Brain microvascular endothelial cell (primary cell): ENCODE data around the gene COQ5.
"Not testable (repeated sequence)": the region's sequence is repeated elsewhere in the genome, so short reads cannot be mapped to it uniquely, and the experiment has no call there.

Source experiments
- DNase-seq: peaks from one replicate; pipeline ENCODE4 v3.0.0-alpha.2; 2020
- H3K27ac ChIP-seq: fragments of 250-450 bp; sonication (Bioruptor Pico); 2 replicates; pipeline ENCODE4 v1.5.1; 2020; ENCODE audit warnings: mild to moderate bottlenecking, moderate library complexity
- H3K27me3 ChIP-seq: fragments of 250-450 bp; sonication (Bioruptor Pico); replicated peaks from 2 replicates; pipeline ENCODE4 v1.5.1; 2020; ENCODE audit warnings: mild to moderate bottlenecking
- H3K36me3 ChIP-seq: fragments of 250-450 bp; sonication (Bioruptor Pico); replicated peaks from 2 replicates; pipeline ENCODE4 v1.5.1; 2020; ENCODE audit warnings: mild to moderate bottlenecking
- H3K4me3 ChIP-seq: 2 replicates; pipeline ENCODE4 v1.5.1; 2011; ENCODE audit warnings: low read depth, mild to moderate bottlenecking, control low read depth, low read length, moderate library complexity
- in situ Hi-C: cut with HindIII; loops from 2 replicates; pipeline ENCODE4 v1.10.0; 2017; ENCODE audit warnings: low sequenced_read_pairs, low pct_ligation_motif_present
- TF ChIP-seq, protein P1 (sequence below): IDR thresholded peaks from 2 replicates; pipeline ENCODE4 v1.5.1; 2011; ENCODE audit warnings: low read depth, mild to moderate bottlenecking, moderate library complexity, low read length, control low read depth, inconsistent platforms; ENCODE audit errors: missing control alignments

Gene COQ5

DNA sequence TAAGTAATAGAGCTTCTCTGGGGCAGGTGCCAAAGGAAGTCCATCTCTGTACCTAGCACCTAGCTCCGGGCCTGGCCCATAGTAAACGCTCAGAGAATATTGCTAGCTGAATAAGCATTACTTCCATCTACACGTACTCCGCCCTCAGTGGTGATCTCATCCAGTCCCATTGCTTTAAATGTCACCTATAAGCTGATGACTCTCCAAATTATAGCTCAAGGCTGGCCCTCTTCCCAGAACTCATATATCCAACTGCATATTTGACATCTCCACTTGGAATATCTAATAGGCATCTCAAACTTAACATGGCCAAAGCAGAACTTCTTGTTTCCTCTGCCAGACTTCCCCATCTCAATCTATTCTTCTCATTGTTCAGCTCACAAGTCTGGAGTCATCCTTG lies 39.9 kb downstream of the COQ5 start:
- TF ChIP-seq, protein P1, sequence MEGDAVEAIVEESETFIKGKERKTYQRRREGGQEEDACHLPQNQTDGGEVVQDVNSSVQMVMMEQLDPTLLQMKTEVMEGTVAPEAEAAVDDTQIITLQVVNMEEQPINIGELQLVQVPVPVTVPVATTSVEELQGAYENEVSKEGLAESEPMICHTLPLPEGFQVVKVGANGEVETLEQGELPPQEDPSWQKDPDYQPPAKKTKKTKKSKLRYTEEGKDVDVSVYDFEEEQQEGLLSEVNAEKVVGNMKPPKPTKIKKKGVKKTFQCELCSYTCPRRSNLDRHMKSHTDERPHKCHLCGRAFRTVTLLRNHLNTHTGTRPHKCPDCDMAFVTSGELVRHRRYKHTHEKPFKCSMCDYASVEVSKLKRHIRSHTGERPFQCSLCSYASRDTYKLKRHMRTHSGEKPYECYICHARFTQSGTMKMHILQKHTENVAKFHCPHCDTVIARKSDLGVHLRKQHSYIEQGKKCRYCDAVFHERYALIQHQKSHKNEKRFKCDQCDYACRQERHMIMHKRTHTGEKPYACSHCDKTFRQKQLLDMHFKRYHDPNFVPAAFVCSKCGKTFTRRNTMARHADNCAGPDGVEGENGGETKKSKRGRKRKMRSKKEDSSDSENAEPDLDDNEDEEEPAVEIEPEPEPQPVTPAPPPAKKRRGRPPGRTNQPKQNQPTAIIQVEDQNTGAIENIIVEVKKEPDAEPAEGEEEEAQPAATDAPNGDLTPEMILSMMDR = no peak
- no peaks in the 10 kb centered on the region for H3K27me3 ChIP-seq
- DNase-seq = no peak
- in situ Hi-C loops = no loop called here
- no peaks in the 10 kb centered on the region for H3K36me3 ChIP-seq
- no peak overlapping the region for H3K27ac ChIP-seq
- no peak overlapping the region for H3K4me3 ChIP-seq

DNA sequence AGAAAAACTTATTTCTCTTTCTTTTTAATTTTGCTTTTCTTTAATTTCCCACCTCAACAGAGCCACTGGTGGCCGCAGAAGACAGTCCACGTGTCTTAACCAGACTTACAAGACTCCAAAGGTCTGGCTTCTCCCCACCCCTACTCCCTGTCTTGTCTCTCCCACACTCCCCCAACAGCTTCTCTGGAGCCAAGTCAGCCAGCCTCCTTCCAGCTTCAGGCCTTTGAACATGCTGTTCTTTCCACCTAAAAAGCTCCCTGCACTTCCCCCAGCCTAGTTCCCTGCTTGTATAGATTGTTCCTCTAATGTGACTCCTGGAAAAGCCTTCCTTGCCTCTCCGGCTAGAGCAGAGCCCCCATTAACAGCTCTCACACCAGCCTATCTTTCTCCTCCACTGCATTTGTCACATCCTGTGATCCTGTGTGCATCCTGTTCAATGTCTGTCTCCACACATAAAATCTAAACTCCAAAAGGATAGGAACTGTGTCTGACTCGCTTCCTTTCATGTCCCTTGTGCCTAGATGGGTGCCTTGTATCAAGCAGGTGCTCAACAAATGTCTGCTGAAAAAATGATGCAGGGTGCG lies 40.8 kb downstream of the COQ5 start:
- TF ChIP-seq, protein P1 = no peak
- no peak overlapping the region for H3K4me3 ChIP-seq
- H3K27ac ChIP-seq = no peak overlapping the region
- in situ Hi-C loops = no loop called here
- H3K36me3 ChIP-seq = no peaks in the 10 kb centered on the region
- H3K27me3 ChIP-seq = no peaks in the 10 kb centered on the region
- no peak for DNase-seq

DNA sequence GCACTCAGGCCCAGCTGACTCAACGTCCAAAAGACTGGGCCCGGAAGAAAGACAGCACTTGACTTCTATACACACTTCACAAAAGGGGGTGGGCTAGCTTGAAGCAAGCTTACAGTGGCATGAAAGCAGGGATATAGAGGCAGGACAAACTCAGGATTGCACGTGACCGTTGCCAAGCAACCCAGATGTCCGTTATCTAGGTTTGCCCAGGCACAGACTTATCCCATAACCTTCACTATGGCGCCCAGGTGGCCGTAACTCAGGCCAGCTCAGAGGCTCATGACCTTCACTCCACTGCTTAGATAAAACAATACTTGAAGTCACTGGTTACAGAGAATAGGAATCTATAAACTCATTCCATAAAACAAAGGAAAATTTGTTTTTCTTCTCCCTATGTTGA lies 41.4 kb downstream of the COQ5 start:
- H3K27me3 ChIP-seq, in situ Hi-C loops, H3K36me3 ChIP-seq, H3K27ac ChIP-seq, DNase-seq, H3K4me3 ChIP-seq: not testable (repeated sequence)

DNA sequence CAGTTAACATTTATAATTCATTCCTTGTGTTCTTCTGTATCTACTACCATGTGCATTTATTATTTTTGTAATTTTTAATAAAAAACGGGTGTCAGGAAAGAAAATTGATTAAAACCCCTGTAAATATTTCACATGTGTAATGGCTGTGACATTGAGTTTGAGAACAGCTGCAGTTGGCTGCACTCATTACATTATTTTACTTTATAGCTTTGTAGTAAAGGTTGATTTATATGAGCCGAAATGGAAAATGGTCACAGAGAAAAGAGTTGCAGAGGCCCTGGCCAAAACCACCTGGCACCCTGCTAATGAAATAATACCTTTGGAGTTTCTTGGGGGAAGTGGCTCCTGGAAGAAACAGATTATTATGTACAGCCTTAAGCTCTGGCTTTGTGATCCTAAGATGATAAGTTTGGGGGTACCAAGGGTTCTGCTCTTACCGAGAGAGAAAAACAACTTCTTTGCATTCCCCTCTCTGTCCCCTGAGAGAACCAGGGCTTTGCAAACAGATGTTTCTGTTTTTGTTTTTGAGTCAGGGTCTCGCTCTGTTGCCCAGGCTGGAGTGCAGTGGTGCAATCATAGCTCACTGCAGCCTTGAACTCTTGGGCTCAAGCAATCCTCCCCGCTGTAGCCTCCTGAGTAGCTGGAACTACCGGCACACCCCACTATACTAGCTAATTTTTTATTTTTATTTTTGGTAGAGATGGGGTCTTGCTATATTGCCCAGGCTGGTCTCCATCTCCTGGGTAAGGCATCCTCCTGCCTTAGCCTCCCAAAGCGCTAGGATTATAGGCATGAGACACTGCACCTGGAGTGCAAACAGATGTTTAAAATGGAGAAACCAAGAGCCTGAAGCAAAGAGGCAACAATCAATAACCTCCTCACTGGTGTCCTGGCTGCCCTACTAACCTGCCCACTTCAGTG lies 42.7 kb downstream of the COQ5 start:
- TF ChIP-seq, protein P1 = no peak
- H3K27me3 ChIP-seq = no peaks in the 10 kb centered on the region

DNA sequence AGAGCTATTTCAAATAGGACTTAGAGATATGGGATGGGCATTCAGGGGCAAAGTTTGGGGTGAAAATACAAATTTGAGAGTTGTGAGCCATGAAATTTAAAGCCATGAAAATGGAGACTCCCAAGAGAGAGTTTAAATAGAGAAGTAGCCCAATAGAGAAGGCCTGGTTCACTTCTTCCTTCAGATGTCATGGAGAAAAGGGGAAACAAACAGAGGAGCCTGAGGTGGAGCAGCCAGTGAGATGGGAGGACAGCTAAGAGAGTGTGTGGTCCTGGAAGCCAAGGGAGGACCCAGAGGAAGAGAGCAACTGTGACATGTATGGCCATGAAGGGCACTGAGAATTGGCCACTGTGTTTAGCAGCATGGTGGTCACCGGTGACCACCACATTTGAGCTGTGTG lies 45.3 kb downstream of the COQ5 start:
- H3K27ac ChIP-seq = no peak overlapping the region
- H3K36me3 ChIP-seq = no peaks in the 10 kb centered on the region
- H3K4me3 ChIP-seq = no peak overlapping the region
- in situ Hi-C loops = no loop called here
- DNase-seq = no peak
- TF ChIP-seq, protein P1 = no peak
- no peaks in the 10 kb centered on the region for H3K27me3 ChIP-seq

More for the DNA sequence above, 42.7 kb downstream of the COQ5 start:
- DNase-seq = no peak
- in situ Hi-C loops = no loop called here
- Histone ChIP-seq H3K36me3 (no peaks in the 10 kb centered on the region), H3K27ac (no peak overlapping the region), H3K4me3 (no peak overlapping the region)

DNA sequence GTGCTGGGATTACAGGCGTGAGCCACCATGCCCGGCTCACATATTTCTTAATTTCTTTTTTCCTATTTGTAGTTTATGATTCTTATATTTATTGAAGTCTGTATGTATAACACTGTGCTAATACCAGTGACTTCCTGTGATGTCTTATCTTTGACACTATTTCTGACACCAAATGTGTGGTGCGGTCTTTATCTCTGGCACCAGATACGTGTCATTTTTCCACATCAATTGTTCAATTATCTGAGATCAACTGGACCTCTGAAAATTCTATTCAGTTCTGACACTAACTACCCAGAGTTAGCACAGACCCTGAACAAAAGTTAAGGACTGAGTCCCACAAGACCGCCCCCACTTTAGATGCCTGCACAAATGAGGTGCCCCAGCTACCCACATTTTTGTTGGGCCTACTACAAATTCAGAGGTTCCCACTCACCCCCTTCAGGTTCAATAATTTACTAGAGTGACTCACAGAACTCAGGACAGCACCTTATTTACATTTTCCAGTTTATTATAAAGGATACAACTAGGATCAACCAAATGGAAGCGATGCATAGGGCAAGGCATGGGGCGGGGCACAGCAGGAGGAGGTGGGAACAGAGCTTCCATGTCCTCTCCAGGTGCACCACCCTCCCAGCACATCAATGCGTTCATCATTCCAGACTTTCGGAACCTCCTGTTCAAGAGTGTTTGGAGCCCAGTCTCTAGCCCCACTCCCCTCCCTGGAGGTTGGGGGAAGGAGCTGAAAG lies 47.8 kb downstream of the COQ5 start:
- Histone ChIP-seq H3K27ac (no peak overlapping the region), H3K4me3 (no peak overlapping the region), H3K27me3 (no peaks in the 10 kb centered on the region), H3K36me3 (no peaks in the 10 kb centered on the region)
- in situ Hi-C loops = no loop called here
- TF ChIP-seq, protein P1 = no peak
- DNase-seq = no peak
